ENCODE results near the gene MAP3K1.
A peak's percentile ranks its signal among the peaks of the same experiment; 100 is the strongest.
"Not testable (repeated sequence)": the region's sequence is repeated elsewhere in the genome, so short reads cannot be mapped to it uniquely, and the experiment has no call there.

The MAP3K1 gene

GRCh38 chr5:56814963-56815657 lies at the start of gene MAP3K1:
MAP3K1 (plus strand) TSS chr5:56815549; CDS start chr5:56815574, 25 bp downstream.
- DNase-seq = peak; percentile 80

- no peak for DNase-seq
Measured at GRCh38 chr5:56766926-56767325, 48.4 kb upstream of the MAP3K1 start.

GRCh38 chr5:56769875-56770604 lies 45.3 kb upstream of the MAP3K1 start:
- DNase-seq = no peak

GRCh38 chr5:56772767-56773166 lies 42.6 kb upstream of the MAP3K1 start:
- DNase-seq = no peak

- no peak for DNase-seq
Measured at GRCh38 chr5:56774957-56775356, 40.4 kb upstream of the MAP3K1 start.

GRCh38 chr5:56776212-56776846 lies 39.0 kb upstream of the MAP3K1 start:
- DNase-seq = not testable (repeated sequence)

GRCh38 chr5:56783261-56783660 lies 32.1 kb upstream of the MAP3K1 start:
- no peak for DNase-seq

GRCh38 chr5:56786346-56786745 lies 29.0 kb upstream of the MAP3K1 start:
- DNase-seq = no peak

GRCh38 chr5:56791396-56791795 lies 24.0 kb upstream of the MAP3K1 start:
- no peak for DNase-seq

GRCh38 chr5:56798521-56798920 lies 16.8 kb upstream of the MAP3K1 start:
- no peak for DNase-seq

- no peak for DNase-seq
Measured at GRCh38 chr5:56800186-56800585, 15.2 kb upstream of the MAP3K1 start.

- no peak for DNase-seq
Measured at GRCh38 chr5:56801256-56801655, 14.1 kb upstream of the MAP3K1 start.

- no peak for DNase-seq
Measured at GRCh38 chr5:56802205-56802604, 13.1 kb upstream of the MAP3K1 start.

- DNase-seq = no peak
Measured at GRCh38 chr5:56803025-56803424, 12.3 kb upstream of the MAP3K1 start.

GRCh38 chr5:56803894-56804293 lies 11.5 kb upstream of the MAP3K1 start:
- DNase-seq = no peak

- DNase-seq = no peak
Measured at GRCh38 chr5:56807679-56808078, 7.7 kb upstream of the MAP3K1 start.

GRCh38 chr5:56808211-56808610 lies 7.1 kb upstream of the MAP3K1 start:
- no peak for DNase-seq

GRCh38 chr5:56810826-56811225 lies 4.5 kb upstream of the MAP3K1 start:
- DNase-seq = no peak

- no peak for DNase-seq
Measured at GRCh38 chr5:56812110-56812509, 3.2 kb upstream of the MAP3K1 start.

GRCh38 chr5:56813302-56813701 lies 2.0 kb upstream of the MAP3K1 start:
- no peak for DNase-seq

GRCh38 chr5:56814361-56814962 lies 887 bp upstream of the MAP3K1 start:
- peak; percentile 34 for DNase-seq

- peak; percentile 53 for DNase-seq
Measured at GRCh38 chr5:56815658-56816545, 553 bp downstream of the MAP3K1 start.

Measured in activated naive CD4-positive, alpha-beta T cell treated with anti-CD3 and anti-CD28 coated beads, Interleukin-2, amount 50 U/mL, for 16 hours (primary cell).